ENCODE measurements around the gene PHF1.

DNA sequence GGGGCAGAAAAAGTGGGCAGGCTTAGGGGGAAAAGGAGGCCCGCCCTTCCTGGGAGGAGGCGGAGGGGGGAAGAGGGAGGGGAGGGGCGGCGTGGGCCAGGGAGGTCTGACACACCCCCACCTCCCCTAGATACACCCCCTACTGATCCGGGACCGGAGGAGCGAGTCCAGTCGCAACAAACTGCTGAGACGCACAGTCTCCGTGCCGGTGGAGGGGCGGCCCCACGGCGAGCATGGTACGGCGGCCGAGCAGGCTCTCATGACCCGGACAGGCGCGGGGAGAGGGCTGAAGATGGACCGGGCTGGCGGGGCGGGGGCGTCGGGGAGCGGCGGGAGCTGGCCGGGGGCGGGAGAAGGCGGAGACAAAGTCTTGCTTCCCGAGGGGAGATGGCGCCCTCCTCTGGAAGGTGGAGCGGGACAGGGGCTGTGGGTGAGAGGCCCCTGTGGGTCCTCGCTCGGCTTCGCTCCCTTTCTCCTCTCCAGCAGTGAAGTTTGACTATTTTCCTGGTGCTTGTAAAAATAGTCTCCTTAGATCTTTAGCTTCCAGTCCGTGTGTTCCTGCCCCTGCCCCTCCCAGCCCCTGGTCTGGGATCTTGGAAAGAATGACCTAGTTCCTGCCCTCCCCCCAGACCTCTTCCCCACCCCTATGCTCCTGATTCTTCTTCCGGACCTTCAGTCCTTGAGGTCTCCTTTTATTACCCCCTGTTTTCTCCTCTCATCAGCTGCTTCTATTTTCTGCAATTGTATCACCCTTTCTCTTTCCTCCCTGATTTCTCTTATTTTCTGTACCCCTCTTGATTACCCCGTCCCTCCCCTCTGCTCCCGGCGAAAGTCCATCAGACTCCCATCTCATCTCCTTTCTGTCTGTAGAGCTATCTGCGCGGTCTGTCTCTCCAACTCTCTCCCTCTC lies 15.1 kb downstream of the PHF1 start:
- TF ChIP-seq CTCF (IDR thresholded peaks at IDR 0.05) (peak in 5 of 6 experiments; percentile 13 to 67 (median 37)), POLR2A (IDR thresholded peaks at IDR 0.05) (peak in 1 of 2 donors; percentile 65)
